ENCODE measurements around the gene SAMD7.
A peak's percentile ranks its signal among the peaks of the same experiment; 100 is the strongest.

Gene SAMD7

DNA sequence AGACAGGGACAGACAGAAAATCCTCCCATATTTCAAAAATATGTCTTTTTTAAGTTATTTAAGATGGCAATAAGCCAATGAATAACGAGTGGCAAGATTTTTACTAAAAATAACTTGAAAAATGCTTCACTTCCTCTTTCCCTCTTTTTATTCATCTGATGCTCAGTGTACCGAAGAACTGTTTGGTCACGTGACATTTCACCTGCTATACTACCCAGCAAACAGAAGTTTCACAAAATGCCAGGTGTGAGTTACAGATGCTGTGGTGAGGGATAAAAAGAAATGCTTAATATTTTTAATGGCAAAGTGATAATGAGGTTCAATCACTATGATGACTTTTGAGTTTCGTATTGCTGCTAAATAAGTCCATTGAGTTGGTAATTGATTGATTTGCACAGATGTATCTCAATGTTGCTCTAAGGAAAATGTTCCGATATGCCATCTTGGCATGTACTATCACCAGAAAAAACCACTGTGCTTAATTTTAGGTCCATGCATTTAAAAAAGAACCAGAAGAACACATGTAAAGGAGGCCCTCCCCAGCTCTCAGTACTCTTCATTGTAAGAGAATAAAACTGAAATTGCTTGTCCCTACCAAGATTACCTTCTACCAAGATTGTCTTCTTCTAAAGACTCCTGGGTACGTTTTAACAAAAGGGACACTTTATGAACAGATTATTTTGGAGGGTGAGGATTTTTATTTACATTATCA, 29.3 kb downstream of the SAMD7 start:
- H3K36me3 Mint-ChIP-seq = no peaks in the 10 kb centered on the region
- H3K27ac Mint-ChIP-seq = no peak overlapping the region
- H3K27me3 Mint-ChIP-seq = no peaks in the 10 kb centered on the region
- H3K4me1 Mint-ChIP-seq = peaks cover 21% of the 10 kb centered on the region
- H3K9me3 Mint-ChIP-seq = no peaks in the 10 kb centered on the region
- no peak overlapping the region for H3K4me3 Mint-ChIP-seq

DNA sequence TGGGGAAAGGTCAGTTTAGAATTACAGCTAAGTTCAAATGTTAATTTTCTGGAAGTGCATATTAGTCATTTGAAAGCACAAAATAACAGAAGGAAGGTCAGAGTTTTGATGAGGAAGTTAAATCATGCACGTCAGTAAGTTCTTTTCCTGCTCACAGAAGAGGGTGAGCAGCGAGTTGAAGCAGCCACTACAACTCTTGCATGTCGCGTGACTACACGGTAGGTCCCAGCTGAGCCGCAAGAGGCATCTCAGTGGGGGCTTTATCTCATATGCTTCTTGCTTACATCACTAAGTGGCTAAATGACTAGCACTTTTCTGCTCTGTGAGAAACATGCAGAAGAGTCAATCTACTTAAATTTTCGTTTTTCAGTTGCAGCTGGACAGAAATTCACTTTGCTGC, 33.9 kb downstream of the SAMD7 start:
- H3K27ac Mint-ChIP-seq = peak overlapping the region; percentile 78
- H3K9me3 Mint-ChIP-seq = no peaks in the 10 kb centered on the region
- H3K36me3 Mint-ChIP-seq = no peaks in the 10 kb centered on the region
- H3K4me1 Mint-ChIP-seq = peaks cover 15% of the 10 kb centered on the region
- peak overlapping the region; percentile 60 for H3K4me3 Mint-ChIP-seq
- no peaks in the 10 kb centered on the region for H3K27me3 Mint-ChIP-seq

DNA sequence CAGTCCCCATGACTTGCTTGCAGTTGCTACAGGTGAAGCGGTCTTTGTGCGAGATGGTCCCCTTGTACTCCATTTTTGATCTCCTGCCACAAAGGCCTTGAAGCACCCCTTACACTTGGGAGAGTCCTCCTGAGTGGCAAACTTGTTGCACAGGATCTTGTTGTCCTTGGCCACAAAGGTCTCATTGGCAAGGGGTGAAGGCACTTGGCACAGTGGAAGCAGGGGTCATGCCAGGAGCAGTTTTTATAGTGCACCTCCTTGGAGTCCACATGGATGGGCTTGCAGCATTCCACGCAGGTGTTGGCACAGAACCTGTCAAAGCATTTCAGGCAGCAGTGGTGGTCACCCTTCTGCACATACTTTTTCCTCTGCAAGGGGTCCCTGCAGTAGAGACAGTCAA, 35.0 kb downstream of the SAMD7 start:
- Mint-ChIP-seq H3K36me3 (no peaks in the 10 kb centered on the region), H3K27ac (no peak overlapping the region), H3K4me3 (no peak overlapping the region), H3K4me1 (peaks cover 8% of the 10 kb centered on the region), H3K9me3 (no peaks in the 10 kb centered on the region), H3K27me3 (no peaks in the 10 kb centered on the region)

DNA sequence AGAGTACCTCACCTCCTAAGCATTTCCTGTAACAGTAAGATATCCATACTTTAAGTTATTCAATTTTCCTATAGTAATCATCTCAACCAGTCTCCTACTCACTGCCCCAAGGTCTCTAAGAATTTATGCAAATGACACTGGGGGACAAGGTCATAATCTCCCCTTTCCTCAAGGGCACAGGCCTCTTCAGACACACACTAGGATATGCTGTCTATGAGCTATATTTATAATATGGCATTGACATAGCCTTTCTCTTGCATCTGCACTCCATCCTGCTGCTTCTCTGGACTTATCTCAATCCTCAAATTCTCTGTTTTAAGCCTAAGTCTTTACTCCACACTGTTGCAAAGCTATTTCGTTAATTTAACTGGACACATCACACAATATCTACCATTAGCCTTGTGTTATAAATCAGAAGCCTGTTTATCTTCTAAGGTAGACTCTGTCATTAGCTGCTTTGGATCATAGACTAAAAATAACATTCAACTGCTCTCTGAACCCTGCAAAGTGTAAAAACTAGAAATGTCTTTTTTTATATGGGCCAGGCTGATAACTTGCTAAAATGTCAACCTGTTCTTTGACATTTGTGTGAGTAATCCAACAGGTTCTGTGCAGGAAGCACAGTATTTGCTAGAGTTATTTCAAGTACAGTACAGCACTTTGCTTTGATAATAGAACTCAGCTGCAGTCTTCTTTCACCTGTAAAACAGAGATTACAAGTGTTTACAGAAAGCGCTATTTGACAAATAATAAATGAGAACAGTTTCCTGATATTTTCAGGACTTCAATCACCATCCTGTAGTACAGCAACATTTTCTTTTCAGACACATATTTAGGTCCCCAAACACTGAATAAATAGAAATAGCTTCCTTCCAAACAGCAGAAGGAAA, 37.4 kb downstream of the SAMD7 start:
- H3K4me3 Mint-ChIP-seq = no peak overlapping the region
- H3K4me1 Mint-ChIP-seq = peaks cover 8% of the 10 kb centered on the region
- H3K36me3 Mint-ChIP-seq = no peaks in the 10 kb centered on the region
- no peaks in the 10 kb centered on the region for H3K9me3 Mint-ChIP-seq
- no peaks in the 10 kb centered on the region for H3K27me3 Mint-ChIP-seq
- no peak overlapping the region for H3K27ac Mint-ChIP-seq

DNA sequence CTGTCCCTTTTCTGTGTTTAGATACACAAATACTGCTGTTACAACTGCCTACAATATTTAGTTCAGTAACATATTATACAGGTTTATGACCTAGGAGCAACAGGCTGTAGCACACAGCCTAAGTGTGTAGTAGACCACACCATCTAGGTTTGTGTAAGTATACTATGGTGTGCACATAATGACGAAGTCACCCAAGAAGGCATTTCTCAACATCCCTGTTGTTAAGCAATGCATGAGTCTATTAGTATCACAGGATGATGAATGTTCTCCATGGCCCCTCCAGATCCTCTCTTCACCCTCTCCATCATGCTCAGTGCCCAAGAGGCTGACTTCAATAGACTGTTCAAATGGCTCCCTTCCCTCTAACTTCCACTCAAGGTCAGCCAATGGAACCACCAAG, 40.7 kb downstream of the SAMD7 start:
- Mint-ChIP-seq H3K27ac (no peak overlapping the region), H3K4me3 (no peak overlapping the region), H3K36me3 (no peaks in the 10 kb centered on the region), H3K4me1 (no peaks in the 10 kb centered on the region), H3K27me3 (no peaks in the 10 kb centered on the region), H3K9me3 (no peaks in the 10 kb centered on the region)

DNA sequence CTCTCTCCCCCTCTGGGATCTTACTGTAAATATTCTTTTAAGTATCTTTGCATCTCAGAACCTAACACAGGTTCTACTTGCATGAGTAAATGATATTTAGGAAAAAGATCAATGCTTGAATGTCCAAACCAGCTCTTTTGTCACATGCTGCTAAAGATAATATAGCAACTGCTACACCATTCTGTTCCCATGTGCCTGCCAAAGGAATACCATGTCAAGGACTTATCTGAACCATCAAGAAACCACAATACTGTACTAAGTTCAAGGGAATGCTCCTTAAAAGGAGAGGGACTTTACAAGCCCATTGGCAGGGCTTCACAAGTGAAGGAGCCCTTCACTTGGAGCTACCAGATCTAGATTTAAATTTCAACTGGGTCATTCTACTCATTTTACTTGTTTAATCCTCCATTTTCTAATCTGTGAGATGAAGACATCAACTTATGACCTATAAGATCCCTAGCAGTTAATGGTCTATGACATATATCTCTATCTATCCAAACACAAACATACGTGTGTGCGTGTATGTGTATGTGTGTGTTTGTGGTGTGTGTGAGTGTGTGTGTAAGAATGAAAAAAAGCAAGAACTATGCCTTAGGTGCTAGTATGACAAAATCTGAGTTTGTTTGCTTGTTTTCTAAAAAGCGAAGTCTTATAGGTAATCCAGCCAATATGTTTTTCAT, 42.2 kb downstream of the SAMD7 start:
- no peak overlapping the region for H3K4me3 Mint-ChIP-seq
- no peaks in the 10 kb centered on the region for H3K9me3 Mint-ChIP-seq
- H3K36me3 Mint-ChIP-seq = no peaks in the 10 kb centered on the region
- H3K27ac Mint-ChIP-seq = no peak overlapping the region
- no peaks in the 10 kb centered on the region for H3K4me1 Mint-ChIP-seq
- no peaks in the 10 kb centered on the region for H3K27me3 Mint-ChIP-seq

DNA sequence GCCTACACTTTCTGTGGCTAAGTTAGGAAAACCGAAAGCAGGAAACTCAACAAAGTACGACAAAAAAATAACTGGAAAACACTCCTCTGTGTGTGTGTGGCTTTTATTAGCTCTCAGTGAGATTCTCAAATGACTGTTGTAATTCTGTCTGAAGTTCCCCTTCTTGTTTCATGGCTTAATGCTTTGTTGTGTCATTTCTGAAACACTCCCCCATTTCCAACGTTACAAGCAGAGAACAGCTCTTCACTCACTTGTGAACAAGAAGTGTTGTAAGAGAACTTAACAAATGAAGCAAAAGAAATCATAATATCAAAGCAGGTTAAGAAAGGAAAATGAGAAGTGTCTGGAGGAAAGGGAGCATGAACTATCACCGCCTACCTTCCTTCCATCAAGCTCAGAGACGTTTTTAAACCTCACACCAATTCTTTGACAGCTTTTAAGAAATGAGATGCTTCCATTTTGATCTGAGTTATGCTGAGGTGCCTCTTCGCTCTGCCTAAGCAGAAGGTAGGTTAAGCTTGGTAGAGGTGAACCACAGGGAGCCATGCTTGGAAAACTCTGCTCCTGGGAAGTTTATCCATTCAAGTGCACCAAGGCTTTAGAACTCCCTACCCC, 42.9 kb downstream of the SAMD7 start:
- H3K27ac Mint-ChIP-seq = no peak overlapping the region
- H3K27me3 Mint-ChIP-seq = peaks cover under 1% of the 10 kb centered on the region
- no peaks in the 10 kb centered on the region for H3K36me3 Mint-ChIP-seq
- no peaks in the 10 kb centered on the region for H3K9me3 Mint-ChIP-seq
- H3K4me3 Mint-ChIP-seq = no peak overlapping the region
- H3K4me1 Mint-ChIP-seq = no peaks in the 10 kb centered on the region

DNA sequence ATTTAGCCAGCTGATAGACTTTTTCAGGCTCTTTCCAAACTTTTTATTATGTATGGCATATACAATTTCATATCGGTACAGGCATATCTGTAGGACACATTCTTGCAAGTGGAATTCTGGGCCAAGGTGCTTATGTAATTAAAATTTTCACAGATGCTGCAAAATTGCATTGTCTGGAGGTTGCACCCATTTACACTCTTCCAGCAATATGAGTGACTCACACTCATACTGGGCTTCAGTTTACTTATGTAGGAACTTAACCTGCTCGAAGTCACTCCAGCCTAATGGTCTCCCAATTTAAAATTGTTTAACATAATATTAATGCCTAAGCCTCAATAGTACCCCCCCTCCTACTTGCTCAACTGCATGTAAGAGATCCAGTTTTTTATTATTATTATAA, 44.0 kb downstream of the SAMD7 start:
- Mint-ChIP-seq H3K4me1 (no peaks in the 10 kb centered on the region), H3K27me3 (peaks cover 2% of the 10 kb centered on the region), H3K36me3 (no peaks in the 10 kb centered on the region), H3K27ac (no peak overlapping the region), H3K4me3 (no peak overlapping the region), H3K9me3 (no peaks in the 10 kb centered on the region)

DNA sequence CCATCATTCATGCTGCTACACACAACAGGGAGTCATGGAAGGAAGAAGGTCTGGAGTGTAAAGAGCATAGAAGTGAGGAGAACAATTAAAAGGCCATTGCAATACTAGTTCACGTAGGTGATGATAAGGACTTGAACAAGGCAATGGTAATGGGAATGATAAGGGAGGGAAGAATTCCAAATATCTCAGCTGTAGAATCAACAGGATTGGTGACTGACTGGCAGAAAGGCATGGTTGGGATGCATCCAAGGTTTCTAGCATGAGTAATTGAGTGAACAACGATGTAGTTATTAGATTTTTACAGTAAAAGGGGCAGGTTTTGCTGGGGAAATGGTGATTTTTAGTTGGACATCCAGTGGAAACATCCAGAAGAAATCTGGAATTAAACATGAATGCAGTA, 52.8 kb downstream of the SAMD7 start:
- H3K27me3 Mint-ChIP-seq = peaks cover 2% of the 10 kb centered on the region
- H3K9me3 Mint-ChIP-seq = no peaks in the 10 kb centered on the region
- peaks cover 4% of the 10 kb centered on the region for H3K36me3 Mint-ChIP-seq
- no peak overlapping the region for H3K4me3 Mint-ChIP-seq
- H3K27ac Mint-ChIP-seq = peak overlapping the region; percentile 76
- peaks cover 58% of the 10 kb centered on the region for H3K4me1 Mint-ChIP-seq

DNA sequence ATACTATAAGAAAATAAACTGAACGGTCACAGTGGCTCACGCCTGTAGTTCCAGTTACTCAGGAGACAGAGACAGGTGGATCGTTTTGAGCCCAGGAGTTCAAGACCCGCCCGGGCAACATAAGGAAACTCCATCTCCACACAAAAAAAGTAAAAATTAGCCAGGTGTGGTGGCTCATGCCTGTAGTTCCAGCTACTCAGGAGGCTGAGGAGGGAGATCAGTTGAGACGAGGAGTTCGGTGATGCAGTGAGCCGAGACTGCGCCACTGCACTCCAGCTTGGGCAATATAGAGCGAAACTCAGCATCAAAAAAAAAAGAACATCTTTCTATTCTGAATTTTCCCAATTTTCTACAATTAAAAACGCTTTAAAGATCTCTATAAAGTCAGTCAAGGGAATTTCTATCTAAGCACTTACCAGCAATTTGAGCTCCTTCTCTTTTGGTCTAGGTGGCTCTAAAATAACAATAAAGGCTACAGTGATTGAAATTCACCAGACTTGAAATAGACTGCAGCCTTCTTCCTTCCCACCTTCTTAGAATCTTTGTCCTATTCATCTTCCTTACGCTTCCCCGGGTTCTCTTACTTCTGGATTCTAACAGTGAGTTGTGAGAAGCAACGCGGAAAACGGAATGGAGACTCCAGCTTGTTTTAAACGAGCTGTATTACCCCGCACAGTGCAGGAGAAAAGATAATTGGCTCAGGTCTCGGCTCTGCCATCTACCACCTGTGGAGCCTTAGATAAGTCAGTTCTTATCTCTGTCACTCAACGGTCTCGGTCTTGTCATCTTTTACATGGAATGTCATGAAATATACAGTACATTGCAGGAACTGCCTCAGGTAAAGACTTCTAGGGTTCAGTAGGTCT, 54.4 kb downstream of the SAMD7 start:
- Mint-ChIP-seq H3K27ac (peak overlapping the region; percentile 99), H3K4me3 (peak overlapping the region; percentile 88), H3K4me1 (peaks cover 73% of the 10 kb centered on the region), H3K9me3 (no peaks in the 10 kb centered on the region), H3K27me3 (no peaks in the 10 kb centered on the region), H3K36me3 (peaks cover 6% of the 10 kb centered on the region)

DNA sequence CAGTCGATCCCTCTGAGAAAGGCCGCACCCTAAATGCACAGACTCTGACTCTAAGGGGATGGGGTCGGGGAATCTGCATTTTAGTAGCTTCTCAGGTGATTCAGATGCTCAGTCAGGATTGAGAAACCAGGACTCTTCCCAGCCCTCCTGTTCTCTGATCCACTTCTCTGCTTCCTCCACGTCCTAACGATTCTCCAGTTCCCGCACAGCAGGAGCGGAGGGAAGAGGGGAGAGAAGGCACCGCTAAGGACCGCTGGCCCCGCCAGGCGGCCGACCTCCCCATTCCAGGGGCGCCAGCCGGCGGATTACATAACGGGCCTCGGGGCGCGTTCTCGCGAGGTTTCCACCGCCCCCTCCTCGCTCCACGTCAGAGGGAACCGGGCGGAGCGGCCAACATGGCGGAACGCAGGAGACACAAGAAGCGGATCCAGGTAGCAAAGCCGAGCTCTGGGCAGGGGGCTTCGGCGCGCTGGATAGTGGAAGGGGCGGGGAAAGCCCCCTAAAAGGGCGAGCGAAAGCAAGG, 55.1 kb downstream of the SAMD7 start, which contains the start of gene SEC62:
SEC62 (plus strand) TSS at position 380 of the 523 bp plus-strand sequence; CDS start at position 396, 16 bp downstream.
- H3K27ac Mint-ChIP-seq = peak within 1 kb of the TSS; percentile 99
- no peaks in the 10 kb centered on the region for H3K27me3 Mint-ChIP-seq
- H3K36me3 Mint-ChIP-seq = peaks cover 4% of the 10 kb centered on the region
- H3K9me3 Mint-ChIP-seq = no peaks in the 10 kb centered on the region
- H3K4me3 Mint-ChIP-seq = peak within 1 kb of the TSS; percentile 88
- H3K4me1 Mint-ChIP-seq = peaks cover 73% of the 10 kb centered on the region

DNA sequence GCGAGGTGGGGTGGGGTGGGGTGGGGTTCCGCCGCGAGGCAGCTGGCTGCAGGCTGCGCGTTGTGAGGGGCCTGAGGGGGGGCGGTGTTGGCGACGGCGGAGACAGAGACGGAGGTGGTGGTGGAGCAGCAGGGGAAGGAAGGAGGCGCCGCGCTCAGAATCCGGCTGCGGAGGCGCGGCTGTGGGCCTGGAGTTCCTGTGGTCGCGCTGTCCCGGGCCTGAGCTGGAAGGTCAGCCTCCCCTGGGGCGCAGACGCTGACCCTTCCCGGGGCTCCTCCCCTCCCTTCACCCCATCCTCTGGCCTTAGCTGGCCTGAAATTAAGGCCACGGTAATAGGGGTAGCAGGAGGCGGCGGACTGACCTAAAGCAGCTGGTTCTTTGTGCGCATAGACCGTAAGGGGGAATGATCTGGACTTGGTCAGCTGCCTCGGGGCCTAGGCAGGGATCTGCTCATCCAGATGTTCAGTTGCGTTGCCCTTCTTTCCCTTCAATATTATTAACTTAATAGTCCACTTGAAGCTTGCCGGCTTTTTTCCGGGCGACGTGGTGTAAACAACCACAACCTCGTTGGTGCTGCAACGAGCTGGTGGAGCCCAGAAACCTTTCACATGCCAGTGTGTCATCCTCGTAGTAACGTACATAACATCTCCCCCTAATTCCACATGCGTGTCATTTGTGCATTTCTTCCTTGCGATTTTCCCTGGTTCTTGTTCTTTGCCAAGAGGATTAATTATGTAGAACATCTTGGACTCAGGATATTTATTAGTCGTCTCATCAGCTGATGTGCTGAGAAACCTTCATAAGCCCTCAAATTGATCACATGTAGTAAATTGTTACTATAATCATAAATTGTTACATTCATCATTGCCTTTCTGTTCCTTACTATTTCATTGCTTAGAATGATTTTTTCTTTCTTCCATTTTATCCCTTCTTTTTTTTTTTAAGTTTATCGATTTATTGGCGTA, 55.9 kb downstream of the SAMD7 start:
- peaks cover 6% of the 10 kb centered on the region for H3K36me3 Mint-ChIP-seq
- no peaks in the 10 kb centered on the region for H3K27me3 Mint-ChIP-seq
- H3K4me3 Mint-ChIP-seq = peak overlapping the region; percentile 88
- H3K27ac Mint-ChIP-seq = peak overlapping the region; percentile 99
- peaks cover 78% of the 10 kb centered on the region for H3K4me1 Mint-ChIP-seq
- H3K9me3 Mint-ChIP-seq = no peaks in the 10 kb centered on the region

DNA sequence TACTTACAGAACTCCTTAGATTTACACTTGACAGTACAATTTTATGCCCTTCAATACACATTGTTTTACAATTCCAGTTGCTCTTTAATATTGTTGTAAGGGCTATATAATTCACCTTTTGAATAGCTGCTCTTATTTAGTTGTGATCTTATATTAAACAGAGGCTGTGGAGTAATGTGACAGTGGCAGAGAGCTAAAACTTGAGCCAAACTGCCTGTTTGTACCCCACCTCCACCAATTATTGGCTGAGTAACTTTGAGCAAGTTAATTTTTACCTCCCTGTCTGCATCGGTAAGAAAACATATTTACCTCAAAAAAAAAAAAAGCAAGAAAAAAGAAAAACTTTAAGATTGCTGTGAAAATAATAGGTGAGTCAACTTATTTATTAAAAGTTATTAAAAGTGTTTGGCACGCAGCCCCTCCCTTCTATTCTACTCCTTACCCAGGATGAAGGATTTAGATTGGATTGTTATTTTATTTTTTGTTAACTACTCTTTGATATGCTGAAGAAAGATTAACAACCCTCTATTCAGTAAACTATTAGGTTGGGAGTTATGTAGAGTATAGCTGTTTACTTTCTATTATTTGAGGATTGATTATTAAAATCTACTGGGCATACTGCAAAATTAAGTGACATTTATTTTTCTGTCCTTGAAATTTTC, 57.0 kb downstream of the SAMD7 start:
- H3K36me3 Mint-ChIP-seq = peaks cover 7% of the 10 kb centered on the region
- H3K4me3 Mint-ChIP-seq = peak overlapping the region; percentile 88
- H3K27ac Mint-ChIP-seq = peak overlapping the region; percentile 86
- H3K4me1 Mint-ChIP-seq = peaks cover 79% of the 10 kb centered on the region
- H3K27me3 Mint-ChIP-seq = no peaks in the 10 kb centered on the region
- H3K9me3 Mint-ChIP-seq = no peaks in the 10 kb centered on the region

All from activated naive CD4-positive, alpha-beta T cell treated with anti-CD3 and anti-CD28 coated beads, Interleukin-2, amount 50 U/mL, for 24 hours (primary cell).